Measurements from ENCODE around the gene BMP2K. TPM values are rescaled to one million over a fixed set of nuclear protein-coding genes. Genes with fewer than 3 reads are reported as not detected.
"Not testable (repeated sequence)": the region's sequence is repeated elsewhere in the genome, so short reads cannot be mapped to it uniquely, and the experiment has no call there.

The BMP2K gene
- total RNA-seq, 1 donor: 85.1 TPM

DNA sequence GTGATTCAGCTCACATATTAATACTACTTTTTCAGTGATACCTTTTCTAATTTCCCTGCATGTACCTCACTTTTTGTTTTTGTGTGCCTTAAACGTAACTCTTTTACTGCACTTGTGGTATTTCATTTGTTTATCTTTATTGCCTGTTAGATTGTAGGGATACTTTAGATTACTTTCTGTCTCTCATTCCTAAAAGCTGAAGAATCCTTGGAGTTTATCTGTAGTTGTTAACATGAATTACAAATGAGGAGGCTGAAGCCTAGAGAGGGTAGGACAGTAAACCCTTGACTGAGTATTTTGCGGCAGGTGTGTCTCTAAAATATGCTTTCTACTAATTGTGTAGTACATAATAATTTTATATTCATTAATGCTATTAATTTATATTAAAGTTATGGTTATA is 34.9 kb downstream of the BMP2K start:
- no peak overlapping the region for H3K4me3 ChIP-seq (ENCODE audit: low read depth, low read length)
- TF ChIP-seq, protein P1, sequence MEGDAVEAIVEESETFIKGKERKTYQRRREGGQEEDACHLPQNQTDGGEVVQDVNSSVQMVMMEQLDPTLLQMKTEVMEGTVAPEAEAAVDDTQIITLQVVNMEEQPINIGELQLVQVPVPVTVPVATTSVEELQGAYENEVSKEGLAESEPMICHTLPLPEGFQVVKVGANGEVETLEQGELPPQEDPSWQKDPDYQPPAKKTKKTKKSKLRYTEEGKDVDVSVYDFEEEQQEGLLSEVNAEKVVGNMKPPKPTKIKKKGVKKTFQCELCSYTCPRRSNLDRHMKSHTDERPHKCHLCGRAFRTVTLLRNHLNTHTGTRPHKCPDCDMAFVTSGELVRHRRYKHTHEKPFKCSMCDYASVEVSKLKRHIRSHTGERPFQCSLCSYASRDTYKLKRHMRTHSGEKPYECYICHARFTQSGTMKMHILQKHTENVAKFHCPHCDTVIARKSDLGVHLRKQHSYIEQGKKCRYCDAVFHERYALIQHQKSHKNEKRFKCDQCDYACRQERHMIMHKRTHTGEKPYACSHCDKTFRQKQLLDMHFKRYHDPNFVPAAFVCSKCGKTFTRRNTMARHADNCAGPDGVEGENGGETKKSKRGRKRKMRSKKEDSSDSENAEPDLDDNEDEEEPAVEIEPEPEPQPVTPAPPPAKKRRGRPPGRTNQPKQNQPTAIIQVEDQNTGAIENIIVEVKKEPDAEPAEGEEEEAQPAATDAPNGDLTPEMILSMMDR (IDR thresholded peaks at IDR 0.05; ENCODE audit: insufficient read depth, low read length): no peak
- no peak for DNase-seq (ENCODE audit: low read depth)

DNA sequence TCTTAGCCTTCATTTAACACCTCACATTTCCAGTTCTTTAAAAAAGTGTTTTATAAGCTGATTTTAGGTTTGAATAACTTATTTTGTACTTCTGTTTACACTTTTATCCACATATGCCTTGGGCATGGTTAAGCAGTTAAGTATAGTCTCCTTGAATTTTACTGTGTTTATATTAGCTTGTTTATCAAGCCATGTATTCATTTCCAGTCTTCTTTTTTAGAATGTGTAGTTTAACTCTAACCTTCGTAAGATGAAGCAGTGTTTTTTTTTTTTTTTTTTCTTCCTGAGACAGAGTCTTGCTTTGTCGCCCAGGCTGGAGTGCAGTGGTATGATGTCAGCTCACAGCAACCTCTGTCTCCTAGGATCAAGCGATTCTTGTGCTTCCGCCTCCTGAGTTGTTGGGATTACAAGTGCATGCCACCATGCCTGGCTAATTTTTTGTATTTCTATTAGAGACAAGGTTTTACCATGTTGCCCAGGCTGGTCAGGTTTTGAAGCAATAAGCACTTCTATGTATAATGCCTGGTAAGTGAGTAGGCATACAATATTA is 42.5 kb downstream of the BMP2K start:
- no peak for DNase-seq (ENCODE audit: low read depth)
- H3K4me3 ChIP-seq (ENCODE audit: low read depth, low read length): no peak overlapping the region
- TF ChIP-seq, protein P1 (IDR thresholded peaks at IDR 0.05; ENCODE audit: insufficient read depth, low read length): no peak

DNA sequence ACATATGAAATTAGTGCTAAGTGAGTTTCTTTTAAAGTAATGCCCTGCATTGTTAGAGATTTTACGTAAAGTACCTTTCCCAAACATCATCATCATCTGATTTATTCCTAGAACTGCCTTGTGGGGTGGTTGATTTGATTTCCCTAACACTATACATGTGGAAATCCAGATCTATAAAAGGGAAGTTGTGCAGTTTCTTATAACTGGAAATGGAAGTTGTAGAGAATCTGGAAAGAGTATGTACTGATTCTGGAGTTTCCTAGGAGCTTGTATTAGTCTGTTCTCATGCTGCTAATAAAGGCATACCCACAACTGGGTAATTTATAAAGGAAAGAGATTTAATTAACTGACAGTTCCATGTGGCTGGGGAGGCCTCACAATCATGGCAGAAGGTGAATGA is 47.9 kb downstream of the BMP2K start:
- no peak overlapping the region for H3K4me3 ChIP-seq (ENCODE audit: low read depth, low read length)
- no peak for DNase-seq (ENCODE audit: low read depth)
- TF ChIP-seq, protein P1 (IDR thresholded peaks at IDR 0.05; ENCODE audit: insufficient read depth, low read length): no peak

DNA sequence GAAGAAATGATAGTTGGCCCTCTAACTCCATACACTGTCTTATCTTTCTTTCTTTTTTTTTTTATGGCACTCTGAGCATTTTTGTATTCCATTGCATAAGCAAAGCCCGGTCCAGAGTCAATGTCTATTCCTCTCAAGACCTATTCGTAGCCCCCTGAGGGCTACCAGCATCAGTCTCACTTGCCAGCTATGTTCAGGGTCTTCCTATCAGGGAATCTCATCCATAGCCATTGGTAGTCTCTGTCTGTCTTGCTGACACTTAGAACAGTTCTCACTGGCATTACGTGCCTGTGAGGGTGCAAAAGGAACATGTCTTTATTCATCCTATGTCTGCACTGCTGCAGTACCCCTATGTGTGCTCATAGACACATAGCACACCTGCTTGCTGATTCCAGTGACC is 51.0 kb downstream of the BMP2K start:
- no peak for DNase-seq (ENCODE audit: low read depth)
- no peak overlapping the region for H3K4me3 ChIP-seq (ENCODE audit: low read depth, low read length)
- TF ChIP-seq, protein P1 (IDR thresholded peaks at IDR 0.05; ENCODE audit: insufficient read depth, low read length): no peak

DNA sequence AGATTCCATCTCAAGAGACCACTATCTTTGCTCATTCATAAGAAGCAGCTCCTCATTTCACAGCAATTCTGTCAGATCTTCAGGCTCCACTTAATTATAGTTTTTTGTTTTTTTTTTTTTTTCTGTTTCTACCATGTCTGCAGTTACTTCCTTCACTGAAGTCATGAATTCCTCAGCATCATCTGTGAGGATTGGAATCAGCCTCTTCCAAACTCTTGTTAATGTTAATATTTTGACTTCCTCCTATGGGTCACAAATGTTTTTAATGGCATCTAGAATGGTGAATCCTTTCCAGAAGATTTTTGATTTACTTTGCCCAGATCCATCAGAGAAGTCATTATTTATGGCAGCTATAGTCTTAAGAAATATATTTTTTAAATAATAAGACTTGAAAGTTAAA is 53.1 kb downstream of the BMP2K start:
- H3K4me3 ChIP-seq (ENCODE audit: low read depth, low read length): no peak overlapping the region
- TF ChIP-seq, protein P1 (IDR thresholded peaks at IDR 0.05; ENCODE audit: insufficient read depth, low read length): no peak
- DNase-seq (ENCODE audit: low read depth): peak; percentile 80

DNA sequence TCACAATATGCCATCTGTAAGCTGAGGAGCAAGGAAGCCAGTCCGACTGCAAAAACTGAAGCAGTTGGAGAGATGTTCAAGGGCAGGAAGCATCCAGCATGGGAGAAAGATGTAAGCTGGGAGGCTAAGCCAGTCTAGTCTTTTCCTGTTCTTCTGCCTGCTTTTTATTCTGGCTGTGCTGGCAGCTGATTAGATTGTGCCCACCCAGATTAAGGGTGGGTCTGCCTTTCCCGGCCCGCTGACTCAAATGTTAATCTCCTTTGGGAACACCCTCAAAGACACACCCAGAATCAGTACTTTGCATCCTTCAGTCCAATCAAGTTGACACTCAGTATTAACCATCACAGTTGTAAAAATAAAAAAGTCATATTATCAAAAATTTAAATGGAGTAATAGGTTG is 63.5 kb downstream of the BMP2K start:
- not testable (repeated sequence) for H3K4me3 ChIP-seq (ENCODE audit: low read depth, low read length); DNase-seq (ENCODE audit: low read depth)

DNA sequence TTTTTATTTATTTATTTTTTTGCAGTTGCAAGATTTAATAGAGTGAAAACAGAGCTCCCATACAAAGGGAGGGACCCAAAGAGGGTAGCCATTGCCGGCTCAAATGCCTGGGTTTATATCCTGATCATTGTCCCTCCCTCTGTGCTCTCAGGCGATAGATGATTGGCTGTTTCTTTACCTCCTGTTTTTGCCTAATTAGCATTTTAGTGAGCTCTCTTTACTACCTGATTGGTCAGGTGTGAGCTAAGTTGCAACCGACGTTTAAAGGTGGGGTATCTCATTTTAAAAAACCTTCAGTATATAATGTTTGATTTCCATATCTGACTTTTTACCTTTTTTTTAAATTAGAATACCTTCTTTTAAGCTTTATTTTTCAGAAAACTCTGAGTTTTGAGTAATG is 64.1 kb downstream of the BMP2K start:
- DNase-seq (ENCODE audit: low read depth); H3K4me3 ChIP-seq (ENCODE audit: low read depth, low read length): not testable (repeated sequence)

DNA sequence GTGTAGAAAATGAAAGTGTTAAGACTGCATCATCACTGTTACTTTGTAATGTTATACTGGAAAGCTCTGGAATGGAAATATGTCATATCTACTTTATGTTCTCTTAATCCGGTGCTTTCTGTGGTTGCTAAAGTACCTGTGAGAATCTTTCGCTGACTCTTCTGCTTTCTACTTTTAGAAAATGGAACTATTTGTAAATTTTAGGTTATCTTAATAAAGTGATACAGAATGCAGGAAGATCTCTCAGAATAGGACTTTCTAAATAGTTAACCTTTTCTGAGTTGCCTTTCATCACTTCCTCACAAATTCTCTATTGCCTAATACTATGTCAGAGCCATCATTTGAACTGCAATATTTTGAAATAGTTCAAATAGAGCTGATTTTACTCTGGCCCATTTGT is 69.3 kb downstream of the BMP2K start:
- TF ChIP-seq, protein P1 (IDR thresholded peaks at IDR 0.05; ENCODE audit: insufficient read depth, low read length): no peak
- H3K4me3 ChIP-seq (ENCODE audit: low read depth, low read length): no peak overlapping the region
- DNase-seq (ENCODE audit: low read depth): peak; percentile 14

Measured in fibroblast of the aortic adventitia (primary cell).